ENCODE results near the gene ATRNL1. TPM values are rescaled to one million over a fixed set of nuclear protein-coding genes. Genes with fewer than 3 reads are reported as not detected.

Gene ATRNL1
- total RNA-seq, 4 donors from 2014 or later = 0.93 to 19.0 (median 8.7) TPM

DNA sequence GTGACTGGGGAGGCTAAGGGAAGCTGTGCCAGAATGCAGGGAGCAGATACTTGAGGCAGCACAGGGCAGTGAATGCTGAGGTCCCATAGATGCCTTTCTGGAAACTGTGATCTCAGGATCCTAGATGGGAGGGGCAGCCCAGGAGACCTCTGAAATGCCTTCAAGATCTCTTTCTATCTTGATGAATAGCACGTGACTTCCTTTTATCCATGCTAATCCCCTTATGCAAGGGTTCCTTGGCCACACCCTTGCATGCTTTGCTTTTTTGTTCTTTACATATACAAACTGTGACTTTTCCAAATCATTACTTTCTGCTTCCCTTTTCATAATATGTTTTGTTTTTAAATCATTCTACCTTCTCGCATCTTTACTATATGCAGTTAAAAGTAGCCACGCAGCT is 14.7 kb downstream of the ATRNL1 start:
- no peak for TF ChIP-seq POLR2AphosphoS5 (IDR thresholded peaks at IDR 0.05)
- TF ChIP-seq POLR2A (IDR thresholded peaks at IDR 0.05) = no peak
- no peak for TF ChIP-seq EP300 (IDR thresholded peaks at IDR 0.05)
- TF ChIP-seq, protein P1, sequence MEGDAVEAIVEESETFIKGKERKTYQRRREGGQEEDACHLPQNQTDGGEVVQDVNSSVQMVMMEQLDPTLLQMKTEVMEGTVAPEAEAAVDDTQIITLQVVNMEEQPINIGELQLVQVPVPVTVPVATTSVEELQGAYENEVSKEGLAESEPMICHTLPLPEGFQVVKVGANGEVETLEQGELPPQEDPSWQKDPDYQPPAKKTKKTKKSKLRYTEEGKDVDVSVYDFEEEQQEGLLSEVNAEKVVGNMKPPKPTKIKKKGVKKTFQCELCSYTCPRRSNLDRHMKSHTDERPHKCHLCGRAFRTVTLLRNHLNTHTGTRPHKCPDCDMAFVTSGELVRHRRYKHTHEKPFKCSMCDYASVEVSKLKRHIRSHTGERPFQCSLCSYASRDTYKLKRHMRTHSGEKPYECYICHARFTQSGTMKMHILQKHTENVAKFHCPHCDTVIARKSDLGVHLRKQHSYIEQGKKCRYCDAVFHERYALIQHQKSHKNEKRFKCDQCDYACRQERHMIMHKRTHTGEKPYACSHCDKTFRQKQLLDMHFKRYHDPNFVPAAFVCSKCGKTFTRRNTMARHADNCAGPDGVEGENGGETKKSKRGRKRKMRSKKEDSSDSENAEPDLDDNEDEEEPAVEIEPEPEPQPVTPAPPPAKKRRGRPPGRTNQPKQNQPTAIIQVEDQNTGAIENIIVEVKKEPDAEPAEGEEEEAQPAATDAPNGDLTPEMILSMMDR (IDR thresholded peaks at IDR 0.05) = no peak
- H3K36me3 ChIP-seq = no peaks in the 10 kb centered on the region
- peaks cover 0 to 8% (median 0%) of the 10 kb centered on the region in 3 donors for H3K9me3 ChIP-seq
- no peak overlapping the region for H3K4me3 ChIP-seq
- H3K27ac ChIP-seq = no peak overlapping the region
- H3K4me1 ChIP-seq = no peaks in the 10 kb centered on the region
- no peak for ATAC-seq
- WGBS, 2 donors (ENCODE audit: low coverage in 1 of 2) = 89 to 90% methylated on average over 3 of the region's 3 CpGs
- H3K27me3 ChIP-seq = no peaks in the 10 kb centered on the region

DNA sequence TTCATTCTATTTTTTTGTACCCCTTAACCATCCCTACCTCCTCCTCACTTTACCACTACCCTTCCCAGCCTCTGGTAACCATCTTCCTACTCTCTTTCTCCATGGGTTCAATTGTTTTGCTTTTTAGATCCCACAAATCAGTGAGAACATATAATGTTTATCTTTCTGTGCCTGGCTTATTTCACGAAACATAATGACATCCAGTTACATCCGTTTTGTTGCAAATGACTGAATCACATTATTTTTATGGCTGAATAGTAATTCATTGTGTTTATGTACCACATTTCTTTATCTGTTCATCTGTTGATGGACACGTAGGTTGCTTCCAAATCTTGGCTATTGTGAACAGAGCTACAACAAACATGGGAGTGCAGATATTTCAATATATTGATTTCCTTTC is 24.1 kb downstream of the ATRNL1 start:
- Histone ChIP-seq H3K4me1 (no peaks in the 10 kb centered on the region), H3K36me3 (no peaks in the 10 kb centered on the region), H3K9me3 (no peaks in the 10 kb centered on the region), H3K4me3 (no peak overlapping the region), H3K27me3 (no peaks in the 10 kb centered on the region), H3K27ac (no peak overlapping the region)
- TF ChIP-seq POLR2A (IDR thresholded peaks at IDR 0.05) = no peak
- ATAC-seq = no peak
- WGBS, 2 donors (ENCODE audit: low coverage in 1 of 2) = 66 to 77% methylated on average over 3 of the region's 3 CpGs

DNA sequence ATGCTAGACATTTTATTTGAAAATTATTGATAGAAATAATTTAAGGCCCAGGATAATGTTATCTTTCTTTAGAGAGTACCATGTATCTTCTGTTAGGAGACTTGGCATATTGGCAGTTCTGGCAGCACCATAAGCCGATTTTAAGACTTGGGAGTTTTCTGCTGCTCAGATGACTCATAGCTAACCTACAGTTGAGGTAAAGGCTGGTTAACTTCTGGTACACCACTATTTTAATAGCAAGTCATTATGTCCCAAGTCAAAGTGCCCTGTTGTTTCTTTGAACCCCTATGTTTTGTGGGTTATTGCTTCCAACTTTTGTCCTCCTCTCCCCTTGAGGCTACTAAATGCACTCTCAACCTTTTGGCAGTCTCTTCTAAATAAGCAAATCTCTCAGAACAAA is 25.2 kb downstream of the ATRNL1 start:
- H3K36me3 ChIP-seq = no peaks in the 10 kb centered on the region
- no peak for ATAC-seq
- no peaks in the 10 kb centered on the region for H3K4me1 ChIP-seq
- no peaks in the 10 kb centered on the region for H3K27me3 ChIP-seq
- H3K9me3 ChIP-seq = no peaks in the 10 kb centered on the region
- no peak for TF ChIP-seq POLR2AphosphoS5 (IDR thresholded peaks at IDR 0.05)
- H3K27ac ChIP-seq = no peak overlapping the region
- H3K4me3 ChIP-seq = no peak overlapping the region
- 77 to 78% methylated on average over 1 of the region's 1 CpG for WGBS, 2 donors (ENCODE audit: low coverage in 1 of 2)

DNA sequence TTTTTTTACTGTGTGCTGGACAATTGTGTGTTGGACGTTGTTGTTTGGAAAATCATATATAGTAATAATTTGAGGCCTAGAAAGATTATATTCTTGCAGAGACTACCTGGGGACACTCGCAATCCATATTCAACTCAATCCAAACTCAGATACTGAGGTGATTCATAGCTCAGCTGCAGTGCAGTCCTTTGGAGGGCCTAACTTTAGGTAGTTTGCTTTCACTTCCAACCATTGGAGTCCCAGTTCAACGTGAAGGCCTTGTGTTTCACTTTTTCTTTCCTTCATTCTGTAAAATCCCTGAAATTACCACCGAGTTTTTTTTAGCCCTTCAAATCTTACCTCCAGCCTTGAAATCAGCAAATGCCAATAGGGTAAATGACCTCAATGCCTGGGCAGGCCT is 32.3 kb downstream of the ATRNL1 start:
- Histone ChIP-seq H3K36me3 (no peaks in the 10 kb centered on the region), H3K27me3 (no peaks in the 10 kb centered on the region), H3K4me3 (no peak overlapping the region), H3K9me3 (no peaks in the 10 kb centered on the region), H3K4me1 (no peaks in the 10 kb centered on the region), H3K27ac (no peak overlapping the region)
- ATAC-seq = no peak
- WGBS, 2 donors (ENCODE audit: low coverage in 1 of 2) = 85 to 93% methylated on average over 3 to 4 of the region's 4 CpGs
- TF ChIP-seq EP300 (IDR thresholded peaks at IDR 0.05) (no peak), POLR2A (IDR thresholded peaks at IDR 0.05) (no peak), POLR2AphosphoS5 (IDR thresholded peaks at IDR 0.05) (no peak)

DNA sequence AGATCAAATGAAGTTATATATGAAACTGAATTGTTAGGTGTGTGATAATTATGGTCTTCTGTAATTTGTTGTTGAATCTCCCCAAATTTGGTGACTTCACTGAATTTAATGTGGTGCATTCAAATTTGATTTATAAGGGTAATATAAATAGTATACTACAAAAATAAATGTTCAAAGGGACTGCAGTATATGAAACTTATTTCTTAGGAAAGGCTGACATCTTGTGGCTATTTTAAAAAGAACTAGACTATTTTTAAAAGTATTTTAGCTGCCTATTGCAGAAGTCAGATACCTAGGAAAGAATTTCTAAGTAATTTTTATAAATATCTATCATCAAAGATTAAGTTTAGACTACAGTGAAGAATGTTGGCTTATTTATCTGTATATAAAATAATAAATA is 36.6 kb downstream of the ATRNL1 start:
- ATAC-seq = no peak
- H3K27ac ChIP-seq = no peak overlapping the region
- TF ChIP-seq, protein P1 (IDR thresholded peaks at IDR 0.05) = peak in 3 of 4 experiments; percentile 6 to 41 (median 37)
- TF ChIP-seq POLR2AphosphoS5 (IDR thresholded peaks at IDR 0.05) = no peak
- H3K4me1 ChIP-seq = no peaks in the 10 kb centered on the region
- no peaks in the 10 kb centered on the region for H3K9me3 ChIP-seq
- H3K36me3 ChIP-seq = no peaks in the 10 kb centered on the region
- no peaks in the 10 kb centered on the region for H3K27me3 ChIP-seq
- H3K4me3 ChIP-seq = no peak overlapping the region

DNA sequence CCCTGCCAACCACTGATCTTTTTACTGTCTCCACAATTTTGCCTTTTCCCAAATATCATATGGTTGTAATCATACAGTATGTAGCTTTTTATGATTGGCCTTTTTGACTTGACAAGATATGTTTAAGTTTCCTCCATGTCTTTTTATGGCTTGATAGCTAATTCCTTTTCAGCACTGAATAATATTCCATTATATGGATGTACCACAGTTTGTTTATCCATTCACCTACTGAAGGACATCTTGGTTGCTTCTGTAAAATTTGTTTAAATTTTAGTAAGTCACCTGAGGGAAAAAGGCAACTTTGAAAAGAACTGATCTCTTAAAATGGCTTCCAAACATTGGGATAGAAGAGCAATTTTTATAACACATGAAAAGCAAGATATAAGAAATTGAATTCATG is 43.5 kb downstream of the ATRNL1 start:
- H3K9me3 ChIP-seq = no peaks in the 10 kb centered on the region
- TF ChIP-seq, protein P1 (IDR thresholded peaks at IDR 0.05) = no peak
- TF ChIP-seq EP300 (IDR thresholded peaks at IDR 0.05) (no peak), POLR2A (IDR thresholded peaks at IDR 0.05) (no peak), POLR2AphosphoS5 (IDR thresholded peaks at IDR 0.05) (no peak)
- H3K27ac ChIP-seq = no peak overlapping the region
- H3K4me1 ChIP-seq = no peaks in the 10 kb centered on the region
- no peak overlapping the region for H3K4me3 ChIP-seq
- no peak for ATAC-seq
- H3K27me3 ChIP-seq = no peaks in the 10 kb centered on the region
- no peaks in the 10 kb centered on the region for H3K36me3 ChIP-seq

DNA sequence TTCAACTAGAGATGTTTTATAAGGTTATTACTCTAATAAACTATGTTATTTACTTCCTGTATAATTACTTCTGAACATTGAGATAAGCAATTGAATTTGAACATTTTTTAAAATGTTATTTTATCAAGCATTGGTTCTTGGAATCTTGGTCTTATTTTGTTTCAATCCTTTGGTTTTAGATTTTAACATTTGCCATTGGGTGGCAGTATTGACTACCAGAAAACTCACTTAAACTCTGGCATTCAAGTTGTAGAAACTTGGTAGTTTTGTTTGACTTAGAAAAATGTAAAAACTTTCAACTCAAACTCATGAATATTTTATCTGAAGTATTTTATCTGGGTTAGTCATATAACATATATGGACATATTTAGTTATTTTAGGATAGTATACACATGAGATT is 48.1 kb downstream of the ATRNL1 start:
- Histone ChIP-seq H3K4me3 (no peak overlapping the region), H3K27ac (no peak overlapping the region), H3K36me3 (no peaks in the 10 kb centered on the region), H3K27me3 (no peaks in the 10 kb centered on the region), H3K4me1 (no peaks in the 10 kb centered on the region), H3K9me3 (no peaks in the 10 kb centered on the region)
- ATAC-seq = no peak
- TF ChIP-seq, protein P1 (IDR thresholded peaks at IDR 0.05) = peak in 1 of 4 experiments; percentile 8
- no peak for TF ChIP-seq EP300 (IDR thresholded peaks at IDR 0.05)
